Posterior vena cava (tissue), 2 donors: Measurements from ENCODE around the gene MAP2K7. TPM values are rescaled to one million over a fixed set of nuclear protein-coding genes. Genes with fewer than 3 reads are reported as not detected.
A peak's percentile ranks its signal among the peaks of the same experiment; 100 is the strongest.
"Not testable (repeated sequence)": the region's sequence is repeated elsewhere in the genome, so short reads cannot be mapped to it uniquely, and the experiment has no call there.

Experiments used
- DNase-seq: peaks from one replicate; pipeline ENCODE4 v3.0.0-alpha.2; 2020; ENCODE audit warnings: low spot score
- intact Hi-C, 2 donors: fragments of 100-400 bp; cut with DNase I; formaldehyde crosslinking; loops; one replicate each; pipeline versions ENCODE4 v1.14.1 to v1.14.2; 2022 to 2023
- total RNA-seq, 2 donors: library from RNA; stranded (reverse); fragmentation: NEBNext Ultra II Directional; extraction: Animal tissue kit (Norgen Biotek cat#: 25700); gene quantifications; one replicate each; pipeline ENCODE4 v1.2.1, GENCODE V29; 2021
- donor health status: DM: yes; HTN: yes; CAD: no.
- donor health status: DM: yes; HTN: yes; CAD: no.

MAP2K7 gene
- total RNA-seq, 2 donors from 2014 or later: 22.2 to 26.6 TPM

DNA sequence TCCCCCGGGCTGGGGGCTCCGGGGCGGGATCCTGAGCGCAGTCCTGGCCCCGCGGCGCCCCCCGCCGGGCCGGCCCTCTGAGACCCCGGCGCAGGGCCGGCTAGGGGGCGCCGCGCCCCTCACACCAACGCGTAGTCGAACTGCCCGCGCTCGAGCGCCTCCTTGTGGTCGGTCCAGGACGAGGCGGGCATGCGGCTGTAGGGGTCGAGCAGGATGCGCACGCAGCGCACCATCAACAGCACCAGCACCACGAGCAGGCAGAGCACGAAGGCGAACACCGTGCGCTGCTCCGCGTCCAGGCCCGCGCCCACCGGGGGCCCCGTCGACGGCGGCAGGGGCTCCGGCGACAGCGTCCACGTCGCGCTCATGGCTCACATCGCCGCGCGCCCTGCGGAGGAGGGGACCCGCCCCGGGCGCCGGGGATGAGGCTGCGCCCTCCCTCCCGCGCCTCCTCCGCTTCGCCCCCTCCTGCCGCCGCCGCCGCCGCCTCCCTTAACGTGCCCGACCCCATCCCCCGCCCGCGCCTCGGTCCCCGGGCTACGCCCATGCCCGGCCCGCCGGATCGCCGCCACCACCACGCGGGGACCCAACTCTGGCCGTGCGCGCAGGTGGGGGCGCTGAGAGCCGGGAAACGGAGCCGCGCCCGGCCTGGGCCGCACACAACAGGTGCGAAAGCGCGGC is 21.6 kb downstream of the MAP2K7 start:
- DNase-seq: peak; percentile 92
- intact Hi-C loops: loop anchor here in 1 of 2 donors (5.0 kb wide), 1 partner anchor 332 kb away; no protein-coding TSS in a partner anchor

DNA sequence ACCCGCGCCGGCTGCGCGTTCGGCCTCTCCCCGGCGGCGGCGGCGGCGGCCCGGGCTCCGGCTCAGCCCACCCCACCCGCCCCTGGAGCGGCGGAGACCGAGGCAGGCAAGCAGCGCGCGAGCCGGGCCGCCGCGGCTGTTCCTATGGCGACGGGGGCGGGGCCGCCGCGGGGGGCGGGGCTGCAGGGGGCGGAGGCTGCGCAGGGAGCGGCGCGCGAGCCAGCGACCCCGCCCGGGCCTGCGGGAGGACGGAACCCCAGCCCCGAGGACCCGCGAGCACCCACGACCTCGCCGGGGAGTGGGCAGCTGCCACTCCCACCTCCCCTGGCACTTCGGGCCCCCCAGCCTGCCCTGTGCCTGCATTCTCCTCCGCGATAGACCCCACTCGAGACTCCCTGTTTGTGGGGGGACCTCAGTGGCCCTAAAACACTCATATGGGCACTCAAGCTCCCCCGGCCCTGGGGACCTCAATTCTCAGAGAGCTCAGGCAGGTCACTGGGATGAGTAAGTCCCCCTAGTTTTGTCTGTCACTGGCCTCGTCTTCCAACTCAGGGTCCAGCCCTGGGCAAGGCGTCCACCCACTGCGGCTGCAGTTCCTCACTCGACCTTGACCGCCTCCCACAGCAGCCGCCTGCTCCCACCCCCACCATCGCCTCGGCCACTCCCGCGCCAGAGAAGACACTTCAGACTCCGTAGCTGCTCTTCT is 22.5 kb downstream of the MAP2K7 start, which contains the start of gene CTXN1:
TSS of gene CTXN1 (minus strand) at position 115 of the 706 bp plus-strand sequence. CDS start 597 bp downstream, outside the sequence.
- intact Hi-C loops: loop anchor here in 1 of 2 donors (5.0 kb wide), 1 partner anchor 331 kb away; no protein-coding TSS in a partner anchor
- DNase-seq: peak; percentile 90

DNA sequence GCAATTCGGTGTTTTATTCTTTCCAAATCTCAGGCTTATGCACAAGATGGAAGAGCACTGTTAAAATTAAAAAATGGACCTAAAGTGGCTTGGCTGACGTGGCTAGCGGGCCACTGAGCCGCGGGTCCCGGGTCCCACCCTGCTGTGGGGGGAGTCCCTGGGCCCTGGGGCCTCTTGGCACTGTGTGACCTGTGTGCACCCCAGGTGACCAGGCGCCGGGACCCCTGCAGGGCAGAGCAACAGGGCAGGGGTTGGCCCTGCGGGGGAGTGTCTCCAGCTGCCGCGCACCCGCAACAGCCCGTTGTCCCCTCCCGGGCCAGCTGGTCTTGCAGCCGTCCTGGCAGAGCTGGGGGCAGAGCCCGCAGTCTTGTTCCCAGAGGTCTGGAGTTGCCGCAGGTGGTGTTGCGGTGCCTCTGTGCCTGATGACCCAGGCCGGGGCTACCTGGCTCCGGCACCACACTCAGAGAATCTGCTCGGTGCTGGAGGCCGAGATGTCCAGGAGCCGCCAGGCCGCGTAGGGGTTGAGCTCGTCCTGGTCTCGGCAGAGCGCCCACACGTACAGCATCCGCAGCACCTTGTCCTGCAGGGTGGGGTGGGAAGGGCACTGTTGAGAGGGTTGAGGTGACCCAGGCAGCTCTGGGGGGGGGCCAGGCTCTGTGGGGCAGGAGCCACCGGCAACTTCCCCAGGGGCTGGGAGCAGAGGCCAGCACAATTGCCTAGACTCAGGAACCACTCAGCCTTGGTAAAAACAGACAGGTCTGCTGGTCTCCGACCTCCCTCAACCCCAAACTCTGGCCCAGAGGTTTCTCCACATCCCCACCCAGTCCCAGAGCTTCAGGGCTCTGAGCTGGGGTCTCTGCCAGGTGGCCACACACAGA is 23.3 kb downstream of the MAP2K7 start:
- intact Hi-C loops: loop anchor here in 1 of 2 donors (5.0 kb wide), 1 partner anchor 330 kb away; no protein-coding TSS in a partner anchor
- DNase-seq: no peak

DNA sequence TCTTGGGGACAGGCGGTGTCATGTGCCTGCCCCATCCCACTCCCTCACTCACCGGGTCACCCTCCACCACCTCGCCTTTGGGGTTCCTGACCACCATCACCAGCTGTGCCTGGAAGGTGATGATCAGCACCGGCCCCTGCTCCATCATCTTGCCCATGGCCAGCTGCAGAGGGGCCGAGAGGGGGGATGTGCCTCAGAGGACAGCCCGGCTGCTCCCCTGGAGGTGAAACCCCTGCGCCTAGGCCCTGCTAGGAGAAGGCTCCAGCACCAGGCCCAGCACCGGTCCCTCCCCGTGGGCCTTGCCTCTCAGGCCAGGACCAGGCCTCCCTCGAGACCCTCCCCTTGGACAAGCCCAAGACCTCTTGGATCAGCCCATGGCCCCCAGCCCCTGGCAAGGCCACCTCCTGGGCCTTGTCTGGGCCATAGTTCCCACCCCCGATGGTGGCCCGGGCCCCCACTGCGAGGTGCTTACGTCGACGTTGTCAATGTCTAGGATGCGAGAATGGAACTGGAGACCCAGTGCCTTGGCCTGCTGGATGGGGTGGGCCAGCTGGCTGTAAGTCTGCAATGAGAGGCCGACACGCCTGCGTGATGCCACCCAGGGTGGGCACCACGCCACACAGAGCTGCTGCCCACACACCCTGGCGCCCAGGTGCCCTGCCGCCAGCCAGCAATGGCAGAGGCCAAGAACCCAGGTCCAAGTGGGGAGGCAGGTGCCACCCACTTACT is 24.1 kb downstream of the MAP2K7 start:
- intact Hi-C loops: loop anchor here in 1 of 2 donors (5.0 kb wide), 1 partner anchor 330 kb away; no protein-coding TSS in a partner anchor
- DNase-seq: no peak

DNA sequence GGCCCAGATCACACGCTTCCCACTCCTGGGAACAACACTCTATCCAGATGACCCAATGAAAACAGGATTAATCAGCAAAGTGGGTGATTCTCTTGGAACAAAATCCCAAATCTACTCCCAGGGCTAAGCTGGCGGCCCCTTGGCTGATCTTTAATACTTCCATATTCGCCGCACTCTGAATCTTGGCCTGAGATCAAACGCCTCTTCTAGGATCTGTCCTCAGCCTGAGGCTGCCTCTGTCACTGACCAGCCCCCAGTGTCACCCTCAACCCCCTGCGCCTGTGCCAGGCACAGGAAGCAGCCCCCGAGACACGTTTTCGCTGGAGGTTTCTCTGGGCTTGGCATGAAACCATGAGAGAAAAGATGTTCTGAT is 24.6 kb downstream of the MAP2K7 start:
- no peak for DNase-seq
- intact Hi-C loops: loop anchor here in 1 of 2 donors (5.0 kb wide), 1 partner anchor 329 kb away; no protein-coding TSS in a partner anchor

DNA sequence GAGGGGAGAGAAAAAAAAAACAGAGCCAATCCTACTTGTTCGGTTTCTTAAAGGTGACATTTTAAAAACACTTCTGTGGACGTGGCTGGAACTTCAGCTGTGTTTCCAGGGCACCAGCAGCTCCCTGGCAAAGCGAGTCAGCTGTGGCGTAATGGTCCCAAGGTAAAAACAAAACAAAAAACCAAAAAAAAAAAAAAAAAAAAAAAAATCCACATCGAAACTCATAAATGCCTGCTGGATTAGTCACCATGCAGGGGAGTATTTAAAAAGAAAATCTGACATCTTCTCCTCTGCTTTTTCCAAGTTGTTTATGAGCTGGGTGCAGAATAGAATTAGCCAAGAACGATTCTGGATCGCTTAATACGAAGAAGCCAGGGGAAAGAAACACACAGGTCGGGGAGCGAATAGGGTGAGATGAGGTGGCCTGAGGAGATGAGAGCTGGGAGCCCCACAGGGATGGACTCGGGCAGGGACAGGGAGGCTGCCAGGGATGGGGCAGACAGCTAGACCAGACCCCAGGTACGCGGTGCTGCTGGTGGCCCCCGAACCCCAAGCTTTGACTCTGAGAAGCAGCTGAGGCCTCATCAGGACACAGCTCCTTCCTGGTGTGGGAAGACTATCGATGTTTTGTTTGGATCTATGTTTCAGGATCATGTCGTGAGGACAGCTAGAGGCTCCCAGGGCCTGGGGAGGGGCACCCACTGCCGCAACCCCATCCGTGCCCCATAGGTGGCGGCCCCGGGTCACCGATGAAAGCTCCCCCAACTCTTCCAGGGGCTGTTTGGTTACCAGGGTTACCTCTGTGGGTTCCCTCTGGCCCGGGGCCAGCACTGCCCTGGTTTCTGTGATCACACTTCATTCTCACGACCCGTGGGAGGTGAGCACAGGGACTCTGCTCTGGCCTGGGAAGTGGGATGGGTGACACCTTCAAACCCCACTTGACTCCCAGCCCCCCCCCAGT is 25.3 kb downstream of the MAP2K7 start:
- DNase-seq: no peak
- intact Hi-C loops: loop anchor here in 1 of 2 donors (5.0 kb wide), 1 partner anchor 328 kb away; no protein-coding TSS in a partner anchor

DNA sequence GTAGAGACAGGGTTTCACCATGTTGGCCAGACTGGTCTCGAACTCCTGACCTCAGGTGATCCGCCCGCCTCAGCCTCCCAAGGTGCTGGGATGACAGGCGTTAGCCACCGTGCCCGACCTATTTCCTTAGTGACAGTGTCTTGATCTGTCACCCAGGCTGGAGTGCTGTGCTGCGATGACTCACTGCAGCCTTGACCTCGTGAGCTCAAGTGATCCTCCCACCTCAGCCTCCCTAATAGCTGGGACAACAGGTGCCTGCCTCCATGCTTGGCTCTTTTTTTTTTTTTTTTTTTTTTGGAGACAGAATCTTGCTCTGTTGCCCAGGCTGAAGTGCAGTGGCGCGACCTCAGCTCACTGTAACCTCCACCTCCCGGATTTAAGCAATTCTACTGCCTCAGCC is 26.4 kb downstream of the MAP2K7 start:
- DNase-seq, intact Hi-C loops: not testable (repeated sequence)

DNA sequence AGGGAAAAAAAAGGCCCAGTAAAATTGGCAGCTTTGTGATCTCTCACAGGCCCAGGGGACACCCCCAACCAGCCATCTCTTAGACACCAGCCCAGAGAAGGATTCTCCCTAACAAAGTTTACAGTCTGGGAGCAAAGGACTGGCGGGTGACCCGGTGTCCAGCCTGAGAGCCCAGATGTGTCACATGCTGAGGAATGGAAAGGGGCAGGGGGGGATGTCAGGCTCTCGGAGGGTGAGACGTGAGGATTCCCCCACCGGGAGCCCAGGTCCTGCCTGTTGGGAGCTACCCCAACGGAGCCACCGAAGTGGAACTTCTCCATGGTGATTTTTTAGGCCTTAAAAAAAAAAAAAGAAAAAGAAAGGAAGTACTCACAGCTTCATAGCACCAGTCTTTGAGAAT is 27.1 kb downstream of the MAP2K7 start:
- intact Hi-C loops: no loop called here
- no peak for DNase-seq

DNA sequence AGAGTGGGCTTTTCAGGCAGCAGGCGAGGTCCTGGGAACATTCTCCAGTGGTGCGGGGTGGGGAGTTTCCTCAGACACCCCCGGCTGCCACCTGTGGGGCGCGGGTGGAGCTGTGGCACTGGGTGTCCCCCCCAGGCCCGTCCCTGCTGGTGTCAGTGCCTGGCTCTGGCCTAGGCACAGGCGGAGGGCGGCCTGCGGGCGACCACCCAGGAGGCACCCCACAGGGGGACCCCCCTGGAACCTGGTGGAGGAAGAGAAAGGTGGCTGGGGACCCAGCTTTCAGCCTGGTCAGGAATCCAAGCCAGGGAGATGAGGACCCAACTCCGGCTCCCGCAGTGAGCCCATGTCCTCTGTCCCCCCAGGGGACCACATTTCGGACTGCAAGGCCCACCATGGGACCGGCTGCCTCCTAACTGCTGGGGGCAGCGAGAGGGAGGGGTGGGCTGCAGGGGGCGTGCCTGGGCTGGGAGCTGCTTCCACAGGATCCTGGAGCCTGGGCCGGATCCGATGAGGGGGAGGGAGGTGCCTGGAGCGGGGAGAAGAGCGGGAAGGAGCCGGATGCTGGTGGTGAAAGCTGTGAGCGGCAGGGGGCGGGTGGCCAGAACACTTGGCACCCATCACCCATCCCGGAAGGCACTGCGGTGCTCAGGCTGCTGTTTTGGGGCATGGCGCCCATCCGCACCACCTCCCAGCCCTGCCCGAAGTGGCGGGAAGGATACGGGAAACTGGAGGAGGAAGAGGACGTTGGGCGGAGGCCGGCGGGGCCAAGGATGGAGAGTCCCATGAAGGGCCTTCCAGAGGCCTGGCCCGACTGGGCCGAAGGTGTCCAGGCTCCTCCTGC is 27.8 kb downstream of the MAP2K7 start:
- intact Hi-C loops: loop anchor here in 1 of 2 donors (2.0 kb wide), 1 partner anchor 261 kb away; no protein-coding TSS in a partner anchor

DNA sequence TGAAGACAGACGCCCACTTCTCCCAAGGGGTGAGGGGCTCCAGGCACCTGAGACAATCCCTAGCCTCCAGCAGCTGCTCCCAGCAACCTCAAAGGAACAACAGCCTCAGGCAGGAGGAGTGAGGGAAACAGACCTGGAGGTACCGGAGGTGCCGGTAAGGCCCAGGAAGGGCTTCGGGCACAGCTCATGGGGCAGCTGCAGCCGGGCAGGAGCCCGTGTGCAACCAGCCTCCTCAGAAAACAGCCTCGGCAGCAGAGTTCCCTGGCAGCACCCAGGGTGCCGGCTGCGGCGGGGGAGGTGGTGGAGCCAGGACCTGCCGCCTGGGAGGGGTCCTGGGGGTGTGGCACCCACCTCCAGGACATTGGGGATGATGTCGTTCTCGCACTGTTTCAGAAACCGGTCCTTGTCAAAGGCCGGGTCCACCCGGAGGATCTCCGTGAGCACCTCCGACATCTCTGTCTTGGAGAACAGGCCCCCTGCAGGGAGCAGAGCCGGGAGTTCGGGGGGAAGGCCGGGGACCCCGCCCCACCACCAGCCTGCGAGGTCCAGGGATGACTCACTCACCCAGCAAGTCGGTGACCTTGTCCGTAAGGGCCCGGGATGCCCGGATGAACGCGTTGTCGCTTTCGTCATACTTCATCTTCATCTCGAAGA is 28.7 kb downstream of the MAP2K7 start:
- intact Hi-C loops: loop anchor here in 1 of 2 donors (2.0 kb wide), 1 partner anchor 262 kb away; no protein-coding TSS in a partner anchor
- no peak for DNase-seq

More for the DNA sequence above, 27.8 kb downstream of the MAP2K7 start:
- no peak for DNase-seq

DNA sequence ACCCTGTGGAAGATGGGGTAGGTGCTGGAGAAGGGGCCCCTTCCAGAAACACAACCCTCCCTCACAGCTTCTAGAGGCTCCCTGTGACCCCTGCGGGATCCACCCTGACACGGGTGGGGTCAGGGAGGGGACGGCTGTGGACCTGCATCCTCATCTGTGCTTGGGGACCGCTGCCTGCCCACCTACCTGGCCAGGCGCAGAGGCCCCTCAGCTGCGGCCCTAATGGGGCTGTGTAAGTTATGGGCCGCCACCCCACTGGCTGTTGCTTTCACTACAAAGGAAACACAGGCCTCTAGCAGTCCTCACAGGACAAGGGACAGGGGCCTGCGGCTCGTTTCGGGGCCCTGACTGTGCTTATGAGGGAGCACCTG is 29.2 kb downstream of the MAP2K7 start:
- DNase-seq: no peak
- intact Hi-C loops: loop anchor here in 1 of 2 donors (2.0 kb wide), 1 partner anchor 262 kb away; no protein-coding TSS in a partner anchor

DNA sequence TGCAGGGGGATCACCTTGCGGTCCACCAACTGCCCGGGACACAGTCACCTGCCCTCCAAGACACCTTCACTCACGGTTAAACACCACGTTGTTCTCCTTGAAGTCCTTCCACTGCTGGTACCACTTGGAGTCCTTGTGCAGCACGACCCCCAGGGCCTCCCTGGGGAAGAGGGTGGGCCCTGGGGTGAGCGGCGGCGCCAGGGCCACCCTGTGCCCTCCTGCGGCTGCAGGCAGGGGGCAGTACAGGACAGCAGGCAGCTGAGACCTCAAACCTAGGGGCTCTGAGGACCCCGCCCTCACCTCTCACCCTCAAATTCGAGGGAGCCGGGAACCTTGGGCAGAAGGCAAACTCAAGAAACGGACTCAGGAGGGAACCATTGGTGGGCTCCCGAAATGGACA is 29.7 kb downstream of the MAP2K7 start:
- intact Hi-C loops: loop anchor here in 1 of 2 donors (2.0 kb wide), 1 partner anchor 263 kb away; no protein-coding TSS in a partner anchor

DNA sequence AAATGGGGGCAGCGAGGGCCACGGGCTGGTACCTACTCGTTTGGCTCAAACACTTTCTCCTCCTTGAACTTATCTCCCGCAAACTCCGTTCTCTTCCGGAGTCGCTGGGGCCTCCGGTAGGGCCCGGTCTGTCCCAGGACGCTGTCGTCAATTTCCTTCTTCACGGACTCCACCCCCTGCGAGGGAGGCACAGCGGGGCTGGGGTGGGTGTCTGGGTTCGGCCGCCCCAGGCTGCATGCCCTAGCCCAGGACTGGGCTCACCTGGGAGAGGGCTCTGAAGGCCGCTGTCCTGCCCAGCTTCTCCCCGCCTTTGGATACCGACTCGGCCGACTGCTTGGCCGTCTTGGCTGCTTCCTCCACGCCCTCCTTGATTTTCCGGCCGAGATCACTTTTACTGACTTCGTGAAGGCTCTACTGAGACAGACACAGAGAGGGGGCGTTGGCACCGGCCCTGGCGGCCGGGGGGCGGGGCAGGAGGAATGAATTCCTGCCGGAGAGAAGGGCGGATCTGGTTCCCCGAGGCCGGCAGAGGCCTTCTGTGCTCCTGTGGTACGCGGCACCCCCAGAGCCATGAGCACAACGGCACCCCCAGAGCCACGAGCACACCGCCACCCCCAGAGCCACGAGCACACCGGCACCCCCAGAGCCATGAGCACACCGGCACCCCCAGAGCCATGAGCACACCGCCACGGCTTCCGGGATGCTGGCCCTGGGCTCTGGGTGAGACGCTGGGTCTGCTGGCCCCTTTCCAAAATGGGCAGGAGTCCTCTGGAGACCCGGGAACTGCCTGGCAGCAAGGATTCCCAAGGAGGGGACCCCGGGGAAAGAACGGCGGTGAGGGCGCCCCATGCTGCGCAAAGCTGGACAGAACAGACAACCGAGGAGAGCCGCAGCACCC is 30.4 kb downstream of the MAP2K7 start:
- no peak for DNase-seq
- intact Hi-C loops: loop anchor here in 1 of 2 donors (2.0 kb wide), 1 partner anchor 263 kb away; no protein-coding TSS in a partner anchor

More for the DNA sequence above, 29.7 kb downstream of the MAP2K7 start:
- no peak for DNase-seq

DNA sequence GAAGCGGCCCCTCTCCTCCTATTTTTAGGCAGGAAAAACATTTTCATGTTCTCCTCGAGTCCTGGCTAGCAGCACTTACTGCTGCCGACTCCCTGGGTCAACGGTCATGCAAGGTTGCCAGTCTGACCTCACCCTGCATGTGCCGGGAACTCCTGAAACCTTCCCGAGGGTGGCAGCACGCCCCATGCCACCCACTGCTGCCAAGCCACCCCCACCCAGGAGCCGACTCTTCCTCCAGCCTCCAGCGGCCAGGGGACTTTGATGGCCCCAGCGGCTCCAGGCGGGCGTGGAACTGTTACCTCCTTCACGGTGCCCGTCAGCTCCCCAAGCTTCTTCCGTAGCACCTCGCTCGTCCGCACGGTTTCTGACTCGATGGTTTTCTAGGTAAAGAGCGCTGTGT is 31.1 kb downstream of the MAP2K7 start:
- intact Hi-C loops: no loop called here
- DNase-seq: no peak

DNA sequence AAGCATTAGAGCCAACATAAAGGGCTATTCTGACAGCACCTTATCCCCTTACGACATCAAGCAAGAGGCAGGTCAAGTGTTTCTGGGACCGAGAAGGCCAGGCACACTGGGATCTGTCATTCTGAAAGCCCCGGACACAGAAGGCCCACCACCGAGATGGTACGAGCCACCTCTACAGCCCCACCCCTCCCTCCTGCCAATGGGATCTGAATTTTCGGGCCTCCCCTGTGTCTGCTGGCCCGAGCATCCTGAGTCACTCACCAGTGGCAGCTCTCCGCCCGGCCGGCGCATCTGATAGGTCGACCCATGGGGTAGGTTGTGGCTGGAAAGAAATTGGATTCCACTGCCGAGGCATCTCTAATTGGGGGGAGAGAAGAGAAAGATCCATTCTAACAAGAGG is 37.2 kb downstream of the MAP2K7 start:
- no peak for DNase-seq
- intact Hi-C loops: no loop called here
